GM12872 (cell line): ENCODE data around the gene MAN1C1.

Experiments
- TF ChIP-seq, protein P1 (sequence below): IDR thresholded peaks from 3 replicates; pipeline ENCODE4 v1.5.1; 2011; ENCODE audit warnings: low read depth, mild to moderate bottlenecking, low read length, moderate library complexity; ENCODE audit not compliant: insufficient read depth

Gene MAN1C1

DNA sequence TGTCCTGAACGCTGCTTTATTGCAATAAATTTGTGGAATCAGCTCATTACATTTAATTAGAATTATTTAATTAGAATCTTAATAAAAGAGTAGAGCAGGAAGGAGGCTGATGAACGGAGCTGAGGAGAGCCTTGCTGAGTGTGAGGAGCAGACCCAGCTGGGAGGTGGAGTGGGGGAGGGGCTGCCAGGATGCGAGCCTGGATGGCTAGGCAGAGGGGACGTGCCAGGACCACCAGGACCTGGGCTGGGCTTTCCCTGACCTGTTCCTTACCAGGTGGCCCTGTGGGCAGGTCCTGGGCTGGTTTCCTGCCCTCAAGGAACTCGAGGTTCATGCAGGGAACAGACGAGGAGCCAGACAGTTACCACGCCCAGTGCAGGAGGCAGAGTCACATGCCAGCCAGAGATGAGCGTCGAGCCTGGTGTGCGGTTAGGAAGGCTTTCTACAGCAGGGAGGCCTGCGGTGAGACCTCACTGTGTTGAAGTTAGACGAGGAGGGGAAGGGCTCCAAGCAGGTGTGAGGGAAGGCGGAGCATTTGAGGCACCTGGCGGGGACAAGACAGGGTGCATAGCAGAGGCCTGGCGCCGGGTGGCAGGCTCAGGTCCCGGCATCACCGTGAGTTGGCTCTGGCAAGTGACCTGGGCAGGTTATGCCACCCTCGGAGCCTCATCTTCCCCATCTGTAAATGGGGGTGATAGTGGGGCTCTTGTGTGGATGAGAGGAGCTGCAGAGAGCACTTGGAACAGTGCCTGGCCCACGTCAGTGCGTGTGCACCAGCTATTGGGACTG, 39.3 kb upstream of the MAN1C1 start:
- TF ChIP-seq, protein P1, sequence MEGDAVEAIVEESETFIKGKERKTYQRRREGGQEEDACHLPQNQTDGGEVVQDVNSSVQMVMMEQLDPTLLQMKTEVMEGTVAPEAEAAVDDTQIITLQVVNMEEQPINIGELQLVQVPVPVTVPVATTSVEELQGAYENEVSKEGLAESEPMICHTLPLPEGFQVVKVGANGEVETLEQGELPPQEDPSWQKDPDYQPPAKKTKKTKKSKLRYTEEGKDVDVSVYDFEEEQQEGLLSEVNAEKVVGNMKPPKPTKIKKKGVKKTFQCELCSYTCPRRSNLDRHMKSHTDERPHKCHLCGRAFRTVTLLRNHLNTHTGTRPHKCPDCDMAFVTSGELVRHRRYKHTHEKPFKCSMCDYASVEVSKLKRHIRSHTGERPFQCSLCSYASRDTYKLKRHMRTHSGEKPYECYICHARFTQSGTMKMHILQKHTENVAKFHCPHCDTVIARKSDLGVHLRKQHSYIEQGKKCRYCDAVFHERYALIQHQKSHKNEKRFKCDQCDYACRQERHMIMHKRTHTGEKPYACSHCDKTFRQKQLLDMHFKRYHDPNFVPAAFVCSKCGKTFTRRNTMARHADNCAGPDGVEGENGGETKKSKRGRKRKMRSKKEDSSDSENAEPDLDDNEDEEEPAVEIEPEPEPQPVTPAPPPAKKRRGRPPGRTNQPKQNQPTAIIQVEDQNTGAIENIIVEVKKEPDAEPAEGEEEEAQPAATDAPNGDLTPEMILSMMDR: no peak

DNA sequence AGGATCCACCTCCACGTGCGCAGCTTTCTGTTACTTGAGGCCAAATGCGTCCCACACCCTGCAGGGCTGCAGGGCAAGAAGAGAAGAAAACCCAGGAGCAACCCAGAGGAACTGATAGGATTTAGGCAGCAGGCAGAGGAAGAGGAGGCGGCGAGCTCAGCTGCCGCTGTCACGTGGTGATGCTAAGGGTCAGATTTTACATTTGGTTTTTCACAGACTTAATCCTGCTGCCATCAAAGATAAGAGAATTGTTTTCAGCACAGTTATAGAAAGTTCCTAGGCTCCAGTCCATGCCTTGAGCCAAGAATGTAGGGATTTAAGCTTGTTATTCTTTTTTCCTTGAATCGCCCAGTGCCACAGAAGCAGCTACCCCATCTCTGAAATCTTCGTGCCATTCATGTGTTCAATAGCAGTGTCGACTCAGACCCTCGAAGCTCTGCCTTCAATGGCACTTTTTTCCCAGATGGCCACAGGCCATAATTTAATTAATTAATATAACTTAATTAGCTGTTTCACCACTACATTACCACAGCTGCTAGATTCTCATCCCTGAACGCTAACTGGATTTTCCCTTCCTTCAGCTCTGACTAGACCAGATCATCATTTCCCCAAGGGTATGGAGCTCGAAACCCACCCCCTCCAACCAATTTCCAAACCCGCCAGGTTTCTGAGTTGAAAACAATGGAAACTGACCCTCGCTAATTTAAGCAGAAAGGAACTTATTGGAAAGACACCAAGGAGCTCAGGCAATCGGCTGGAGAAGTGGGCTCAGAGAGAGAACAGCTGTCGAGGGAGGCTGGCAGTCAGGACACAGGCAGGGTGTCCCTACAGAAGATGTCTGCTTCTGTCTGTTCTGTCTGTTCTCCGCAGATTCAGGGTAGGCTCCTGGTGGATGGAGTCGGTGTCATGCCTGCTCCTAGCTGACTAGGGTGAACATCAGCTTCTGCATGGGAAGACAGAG, 37.0 kb upstream of the MAN1C1 start:
- TF ChIP-seq, protein P1: no peak

DNA sequence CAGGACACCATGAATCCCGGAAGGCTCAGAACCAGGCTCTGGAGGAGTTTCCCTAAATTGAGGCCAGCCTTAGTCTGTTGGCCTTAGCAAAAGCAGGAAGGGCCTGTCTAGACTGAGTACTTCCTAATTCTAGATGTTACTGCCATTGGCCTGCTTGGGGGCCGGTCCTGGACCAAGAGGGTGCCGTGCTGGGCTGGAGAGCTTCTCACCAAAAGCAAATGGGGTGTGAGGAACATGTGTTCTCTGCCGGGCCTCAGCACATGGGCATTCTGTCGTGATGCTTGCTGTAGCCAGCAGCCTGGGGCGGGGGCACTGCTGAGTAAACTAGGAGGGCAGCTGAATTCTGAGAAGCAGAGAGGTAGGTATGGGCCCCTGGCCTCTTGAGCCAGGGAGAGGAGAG, 35.7 kb upstream of the MAN1C1 start:
- TF ChIP-seq, protein P1: no peak

DNA sequence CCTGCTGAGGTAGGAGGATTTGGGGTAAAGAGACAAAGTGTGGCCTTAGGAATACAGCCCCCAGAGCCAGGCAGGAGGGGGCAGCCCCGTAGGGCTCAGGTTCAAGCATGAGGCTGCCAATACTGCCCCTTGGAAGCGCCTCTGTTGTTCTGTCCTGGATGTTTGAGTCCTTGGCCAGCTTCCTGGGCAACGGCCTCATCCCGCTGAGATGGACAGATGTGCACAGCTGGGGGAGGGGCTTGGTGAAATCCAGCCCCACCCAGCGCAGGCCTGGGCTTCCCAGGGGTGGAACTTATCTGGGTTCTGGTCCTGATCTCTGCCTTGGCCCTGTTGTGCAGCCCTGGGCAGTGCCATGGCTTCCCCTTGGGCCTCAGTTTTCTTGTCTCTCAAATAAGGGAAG, 34.8 kb upstream of the MAN1C1 start:
- TF ChIP-seq, protein P1: no peak

DNA sequence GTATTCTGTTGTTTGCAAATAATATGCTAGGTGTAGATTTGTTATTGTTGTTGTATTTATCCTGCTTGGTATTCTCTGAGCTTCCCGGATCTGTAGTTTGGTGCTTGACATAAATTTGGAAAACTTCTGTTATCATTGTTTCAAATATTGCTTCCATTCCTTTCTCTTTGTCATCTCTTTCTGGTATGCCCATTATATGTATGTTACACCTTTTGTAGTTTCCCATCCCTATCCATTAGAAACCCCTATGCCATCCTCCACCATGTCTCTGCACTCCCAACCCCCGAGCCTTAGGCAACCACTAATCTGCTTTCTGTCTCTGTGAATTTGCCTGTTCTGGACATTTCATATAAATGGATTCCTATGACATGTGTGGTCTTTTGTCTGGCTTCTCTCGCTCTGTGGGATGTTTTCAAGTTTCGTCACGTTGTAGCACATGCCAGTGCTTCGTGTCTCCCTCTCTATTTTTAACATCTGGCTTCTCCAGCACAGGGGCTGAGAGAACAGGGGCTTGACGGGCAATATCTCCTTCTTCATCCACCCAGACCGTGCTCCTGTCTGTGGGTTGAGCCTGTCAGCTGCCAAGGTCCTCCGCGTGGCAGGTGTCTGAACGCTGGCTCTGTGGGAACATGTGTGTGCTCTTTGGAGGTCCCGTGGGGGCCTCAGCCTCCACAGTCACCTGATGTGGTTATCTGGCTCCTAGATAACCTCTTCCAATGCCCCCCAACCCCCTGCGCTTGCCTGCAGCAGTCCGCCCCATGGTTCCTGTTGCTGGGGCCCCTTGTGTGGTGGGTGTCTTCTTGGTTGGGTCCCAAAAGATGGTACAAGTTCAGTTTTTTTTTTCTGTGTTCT, 32.8 kb upstream of the MAN1C1 start:
- TF ChIP-seq, protein P1: no peak

DNA sequence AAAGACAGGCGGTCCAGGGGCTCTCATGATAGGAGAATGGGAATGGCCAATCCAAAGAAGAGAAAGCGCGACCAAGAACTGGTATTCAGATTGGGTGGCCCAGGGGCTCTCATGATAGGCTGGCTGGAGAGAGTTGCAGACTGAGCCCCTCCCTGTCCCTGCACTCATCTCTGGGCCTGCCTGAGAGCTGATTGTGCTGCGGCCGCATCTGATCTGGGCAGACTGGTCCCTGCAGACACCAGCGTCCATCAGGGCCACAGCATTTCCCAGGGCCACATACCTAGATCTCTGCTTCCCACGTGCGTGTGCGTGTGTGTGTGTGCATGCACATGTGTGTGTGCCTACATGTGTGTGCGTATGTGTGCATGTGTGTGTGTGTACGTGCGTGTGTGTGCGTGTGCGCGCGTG, 30.4 kb upstream of the MAN1C1 start:
- TF ChIP-seq, protein P1: no peak

DNA sequence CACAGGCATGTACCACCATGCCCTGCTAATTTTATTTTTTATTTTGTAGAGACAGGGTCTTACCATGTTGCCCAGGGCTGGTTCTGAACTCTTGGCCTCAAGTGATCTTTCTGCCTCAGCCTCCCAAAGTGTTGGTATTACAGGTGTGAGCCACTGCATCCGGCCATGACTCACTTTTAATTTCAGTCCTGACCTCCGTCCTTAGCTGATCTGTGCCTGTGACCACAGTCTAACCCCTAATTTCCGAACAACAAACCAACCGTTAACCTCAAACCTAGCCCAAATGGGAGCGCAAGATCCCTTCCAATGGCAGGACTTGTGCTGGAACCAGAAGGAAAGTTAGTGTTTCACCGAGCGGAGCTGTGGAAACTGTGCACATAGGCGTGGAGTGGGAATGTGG, 29.3 kb upstream of the MAN1C1 start:
- TF ChIP-seq, protein P1: no peak
